ENCODE data around the gene ADAMTS12. TPM values are rescaled to one million over a fixed set of nuclear protein-coding genes. Genes with fewer than 3 reads are reported as not detected.

The ADAMTS12 gene
- total and polyA plus RNA-seq, 2 of the 8 experiments (the other 6 are each of a cell fraction or from before 2014, with no cell fraction given) = 6.4 to 12.8 TPM

GRCh38 chr5:33713136-33713765 lies 178.5 kb downstream of the ADAMTS12 start (continued):
- no peak for TF ChIP-seq RXRA (IDR thresholded peaks at IDR 0.05; ENCODE audit: insufficient read depth, low read depth, low read length)
- no peak for TF ChIP-seq GTF2F1 (IDR thresholded peaks at IDR 0.05; ENCODE audit: borderline replicate concordance, low read depth, low read length)

Measured in H1 (cell line).